NCI-H1436 treated with DMSO at 0.1 percent for 48 hours (cell line): ENCODE data around the gene CYP8B1.

Experiments used
- DNase-seq: peaks from one replicate; lab custom pipeline; 2025; lab: John Stamatoyannopoulos, UW

CYP8B1 gene

GRCh38 chr3:42826141-42826540 is 49.5 kb downstream of the CYP8B1 start:
- DNase-seq = no peak

- DNase-seq = no peak
Measured at GRCh38 chr3:42823351-42823750, 52.3 kb downstream of the CYP8B1 start.

GRCh38 chr3:42822828-42823227 is 52.9 kb downstream of the CYP8B1 start:
- no peak for DNase-seq
